Measurements from ENCODE around the gene TBC1D4.
"Not testable (repeated sequence)": the region's sequence is repeated elsewhere in the genome, so short reads cannot be mapped to it uniquely, and the experiment has no call there.

TBC1D4 gene

GRCh38 chr13:75359266-75359665, 122.7 kb downstream of the TBC1D4 start:
- peak; percentile 87 to 90 for DNase-seq (ENCODE audit: low read depth in 2 of 2)

DNA sequence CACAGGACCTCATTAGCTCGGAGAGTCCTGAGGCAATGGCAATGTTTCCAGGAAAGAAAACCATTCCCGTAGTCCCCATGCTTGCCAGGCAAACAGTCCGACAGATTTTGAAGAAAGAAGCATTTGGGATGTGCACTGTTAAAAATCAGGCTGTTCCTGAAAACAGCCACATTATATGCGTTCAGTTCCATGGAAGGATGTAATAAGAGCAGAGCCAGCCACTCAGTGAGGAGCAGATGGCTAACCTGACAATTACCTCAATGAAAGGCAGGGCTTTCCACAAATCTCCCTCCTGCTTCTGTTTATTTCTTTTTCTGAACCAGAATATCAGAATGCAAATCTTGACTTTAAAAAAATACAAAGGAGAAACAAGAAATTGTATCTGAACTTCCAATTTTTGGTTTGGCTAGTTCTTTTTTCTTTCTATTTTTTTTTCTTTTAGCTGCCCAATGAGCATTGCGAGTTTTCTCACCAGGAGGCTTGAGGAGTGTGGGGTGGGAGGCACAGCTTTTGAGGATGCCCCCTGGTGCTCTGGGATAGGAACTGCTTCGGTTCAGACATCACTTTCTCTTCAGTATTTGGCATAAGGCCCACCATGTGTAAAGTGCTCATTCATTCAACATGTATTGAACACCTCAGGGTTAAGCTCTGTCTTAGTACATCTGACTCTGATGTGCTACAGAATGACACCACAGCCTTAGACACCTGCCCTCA, 124.2 kb downstream of the TBC1D4 start:
- peak; percentile 46 to 50 for DNase-seq (ENCODE audit: low read depth in 2 of 2)

DNA sequence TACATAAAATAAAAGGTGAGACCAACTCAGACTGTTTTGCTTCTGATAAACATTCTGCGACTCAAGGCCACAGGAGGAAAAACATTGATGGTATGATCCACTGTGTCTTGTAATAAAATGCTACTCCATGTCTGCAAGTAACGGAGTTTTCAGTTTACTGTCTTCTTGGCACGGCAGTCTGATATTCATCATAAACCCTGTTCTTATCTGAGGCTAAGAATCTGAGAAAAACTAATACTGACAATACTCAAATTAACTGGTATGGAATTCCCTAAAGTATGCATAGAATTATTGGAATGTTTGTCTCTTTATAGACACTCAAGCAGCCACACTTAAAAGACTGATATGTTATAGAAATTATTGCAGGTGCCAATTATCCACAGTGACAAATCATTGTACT, 125.5 kb downstream of the TBC1D4 start:
- DNase-seq (ENCODE audit: low read depth in 2 of 2), result no peak

GRCh38 chr13:75355609-75356008, 126.4 kb downstream of the TBC1D4 start:
- DNase-seq (ENCODE audit: low read depth in 2 of 2), result no peak

DNA sequence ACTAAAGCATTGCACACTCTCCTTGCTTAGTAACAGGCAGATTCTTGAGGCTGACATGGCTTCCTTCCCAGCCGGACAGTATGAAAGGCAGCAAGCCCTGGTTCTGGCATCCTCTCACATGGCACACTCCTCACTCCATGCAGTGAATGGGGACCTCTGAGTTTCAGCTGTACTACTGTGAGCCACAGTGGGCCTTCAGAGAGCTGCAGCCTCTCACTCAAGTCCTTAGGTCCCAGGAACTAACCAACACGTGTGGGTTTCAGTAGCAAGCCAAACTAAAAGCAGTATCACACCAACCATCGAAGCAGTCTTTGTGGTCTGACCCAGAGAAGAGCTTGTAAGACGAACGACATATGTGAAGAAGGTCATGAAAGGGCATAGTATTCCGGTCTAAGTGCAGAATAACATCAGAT, 128.2 kb downstream of the TBC1D4 start:
- no peak for DNase-seq (ENCODE audit: low read depth in 2 of 2)

DNA sequence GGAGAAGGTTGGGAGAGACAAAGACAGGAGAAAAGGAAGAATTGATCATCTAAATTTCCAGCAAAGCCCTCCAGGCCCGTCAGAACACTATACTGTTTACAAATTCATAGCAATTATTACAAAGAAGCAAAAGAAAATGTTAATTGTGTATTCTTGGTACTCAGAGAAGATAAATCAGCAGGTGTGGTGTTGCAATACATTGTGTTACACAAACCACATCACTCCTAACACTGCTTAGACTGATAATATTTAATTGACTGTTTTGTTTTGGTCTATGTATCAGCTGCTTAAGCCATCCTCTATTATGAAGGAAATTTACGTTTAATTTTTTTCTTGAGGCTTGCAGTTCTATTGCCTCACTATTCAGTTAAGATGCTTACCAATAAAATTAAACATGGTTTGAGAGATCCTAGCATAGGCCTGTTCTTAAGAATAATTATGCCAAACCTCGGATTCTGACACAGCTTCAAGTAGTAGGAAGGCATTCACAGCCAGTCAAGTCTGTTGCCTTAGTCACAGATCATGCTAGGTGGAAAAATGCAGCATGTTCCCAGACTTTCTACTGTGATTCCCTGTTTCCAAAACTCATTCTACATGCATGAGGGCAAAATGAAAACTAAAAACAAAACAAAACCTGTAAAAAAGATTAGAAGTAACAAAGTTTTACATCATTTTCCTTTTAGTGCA, 129.2 kb downstream of the TBC1D4 start:
- no peak for DNase-seq (ENCODE audit: low read depth in 2 of 2)

GRCh38 chr13:75351538-75351937, 130.4 kb downstream of the TBC1D4 start:
- DNase-seq (ENCODE audit: low read depth in 2 of 2), result not testable (repeated sequence)

GRCh38 chr13:75347925-75348324, 134.0 kb downstream of the TBC1D4 start:
- DNase-seq (ENCODE audit: low read depth in 2 of 2), result no peak

- DNase-seq (ENCODE audit: low read depth in 2 of 2), result no peak
Observed at GRCh38 chr13:75347457-75347856, 134.5 kb downstream of the TBC1D4 start.

DNA sequence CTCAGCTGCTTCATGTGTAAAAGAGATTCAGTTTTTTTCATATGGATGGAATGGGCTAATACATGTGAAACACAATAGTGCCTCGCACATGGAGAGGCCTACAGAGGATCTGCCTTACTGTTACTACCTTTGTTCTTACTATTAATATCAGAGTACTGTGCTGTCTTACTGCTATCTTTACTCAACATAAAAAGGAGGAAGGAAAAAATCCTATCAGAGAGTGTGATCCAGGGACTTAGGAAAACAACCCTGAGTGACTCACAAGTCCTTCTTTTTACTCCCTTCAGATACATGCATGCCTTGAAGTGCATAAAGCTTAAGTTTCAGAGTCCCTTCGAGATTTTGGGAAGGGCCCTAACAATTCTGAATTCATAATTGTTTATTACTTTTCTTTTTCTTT, 136.8 kb downstream of the TBC1D4 start:
- no peak for DNase-seq (ENCODE audit: low read depth in 2 of 2)

- no peak for DNase-seq (ENCODE audit: low read depth in 2 of 2)
Observed at GRCh38 chr13:75341028-75341427, 140.9 kb downstream of the TBC1D4 start.

DNA sequence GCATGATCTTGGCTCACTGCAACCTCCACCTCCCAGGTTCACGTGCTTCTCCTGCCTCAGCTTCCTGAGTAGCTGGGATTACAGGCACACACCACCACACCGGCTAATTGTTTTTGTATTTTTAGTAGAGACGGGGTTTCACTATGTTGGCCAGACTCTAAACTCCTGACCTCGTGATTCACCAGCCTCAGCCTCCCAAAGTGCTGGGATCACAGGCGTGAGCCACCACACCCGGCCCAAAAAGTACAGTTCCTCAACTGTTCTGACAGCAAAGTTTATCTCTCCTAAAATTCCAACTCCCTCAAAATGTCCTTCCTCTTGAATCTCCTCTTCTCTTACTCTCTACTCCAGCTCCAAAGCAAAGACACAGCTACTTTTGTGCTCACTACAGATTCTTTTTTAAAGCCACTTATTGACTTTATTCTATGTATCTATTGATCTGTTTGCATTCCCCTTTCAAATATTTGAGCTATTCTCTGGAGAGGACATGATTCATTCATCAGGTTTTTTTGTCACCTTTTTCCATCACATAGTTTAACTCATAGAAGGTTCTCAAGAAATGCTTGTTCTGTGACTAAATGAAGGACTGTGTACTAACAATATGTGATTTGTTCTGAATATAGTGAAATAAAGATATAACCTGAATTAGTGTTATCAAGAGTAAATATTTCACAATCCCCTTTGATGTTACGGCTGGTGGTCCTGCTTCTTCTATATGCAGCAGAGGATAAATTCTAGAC, 142.2 kb downstream of the TBC1D4 start:
- DNase-seq (ENCODE audit: low read depth in 2 of 2), result no peak

- DNase-seq (ENCODE audit: low read depth in 2 of 2), result no peak
Observed at GRCh38 chr13:75334634-75335447, 147.1 kb downstream of the TBC1D4 start.

DNA sequence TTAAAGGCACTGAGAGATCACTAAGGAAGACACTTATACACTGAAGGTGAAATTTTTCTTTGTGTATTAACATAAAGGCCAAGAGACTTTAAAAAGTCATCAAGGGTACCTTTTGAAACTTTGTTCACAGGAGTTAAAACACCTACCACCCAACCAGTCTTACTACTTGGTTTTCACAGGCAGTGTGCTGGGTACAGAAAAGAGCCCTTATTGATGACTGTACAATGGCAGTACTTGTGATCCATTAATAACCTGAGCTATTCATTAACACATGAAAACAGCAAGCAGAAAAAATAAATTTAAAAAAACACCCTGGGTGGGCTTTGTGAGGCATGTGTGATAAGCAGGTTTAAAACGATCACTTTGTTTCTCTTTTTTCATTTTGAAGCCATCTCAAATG, 148.9 kb downstream of the TBC1D4 start:
- no peak for DNase-seq (ENCODE audit: low read depth in 2 of 2)

- no peak for DNase-seq (ENCODE audit: low read depth in 2 of 2)
Observed at GRCh38 chr13:75331792-75332349, 150.1 kb downstream of the TBC1D4 start.

- DNase-seq (ENCODE audit: low read depth in 2 of 2), result no peak
Observed at GRCh38 chr13:75330770-75331169, 151.2 kb downstream of the TBC1D4 start.

DNA sequence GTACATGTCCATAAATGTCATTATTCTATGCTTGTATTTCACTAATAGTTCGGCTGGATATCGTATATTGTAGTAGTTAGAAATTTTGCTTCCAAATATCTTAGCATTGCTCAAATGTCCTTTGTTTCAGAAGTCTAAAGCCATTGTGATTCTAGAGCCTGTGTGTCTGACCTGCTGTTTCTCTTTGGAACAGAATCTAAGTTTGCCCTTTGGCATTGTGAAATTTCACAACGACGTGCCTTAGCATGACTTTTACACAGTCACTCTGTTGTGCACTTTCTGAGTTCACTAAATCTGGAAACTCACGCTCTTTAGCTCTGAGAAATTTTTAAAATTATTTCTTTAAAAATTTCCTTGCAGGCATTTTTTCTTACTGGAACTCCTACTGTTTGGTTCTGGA, 152.2 kb downstream of the TBC1D4 start:
- no peak for DNase-seq (ENCODE audit: low read depth in 2 of 2)

DNA sequence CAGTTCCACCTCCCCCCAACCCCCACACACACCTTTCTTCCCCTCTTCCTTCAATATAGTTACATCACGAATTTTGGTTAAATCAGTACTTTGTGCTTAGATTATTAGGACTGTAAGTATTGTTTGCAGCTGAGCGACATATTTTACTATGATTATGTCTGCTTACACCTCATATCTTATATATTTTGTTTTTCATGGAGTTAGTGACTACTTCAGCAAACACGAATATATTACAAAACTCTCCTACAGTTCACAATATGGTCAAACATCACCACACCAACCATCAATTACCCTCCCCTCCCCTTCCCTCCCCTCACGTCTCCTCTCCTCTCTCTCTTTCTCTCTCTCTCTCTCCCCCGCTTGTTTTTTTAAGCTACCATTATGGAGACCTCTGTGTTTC, 152.9 kb downstream of the TBC1D4 start:
- DNase-seq (ENCODE audit: low read depth in 2 of 2), result no peak

DNA sequence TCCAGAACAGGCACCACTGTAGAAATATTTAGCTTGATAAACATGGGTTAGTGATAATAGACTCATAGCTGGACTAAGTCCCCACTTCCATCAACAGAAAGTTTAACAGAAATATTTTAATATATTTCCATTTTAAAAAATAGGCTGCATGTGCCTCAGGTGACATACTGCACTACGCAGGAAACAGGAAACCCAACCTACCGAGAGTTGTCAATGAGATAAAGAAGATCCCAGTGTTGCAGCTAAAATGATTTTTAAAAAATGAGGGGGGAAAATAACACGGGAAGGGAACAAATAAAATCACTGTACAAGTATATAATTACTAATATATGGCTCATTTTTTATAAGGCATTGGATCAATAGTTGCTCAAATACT, 154.8 kb downstream of the TBC1D4 start:
- no peak for DNase-seq (ENCODE audit: low read depth in 2 of 2)

DNA sequence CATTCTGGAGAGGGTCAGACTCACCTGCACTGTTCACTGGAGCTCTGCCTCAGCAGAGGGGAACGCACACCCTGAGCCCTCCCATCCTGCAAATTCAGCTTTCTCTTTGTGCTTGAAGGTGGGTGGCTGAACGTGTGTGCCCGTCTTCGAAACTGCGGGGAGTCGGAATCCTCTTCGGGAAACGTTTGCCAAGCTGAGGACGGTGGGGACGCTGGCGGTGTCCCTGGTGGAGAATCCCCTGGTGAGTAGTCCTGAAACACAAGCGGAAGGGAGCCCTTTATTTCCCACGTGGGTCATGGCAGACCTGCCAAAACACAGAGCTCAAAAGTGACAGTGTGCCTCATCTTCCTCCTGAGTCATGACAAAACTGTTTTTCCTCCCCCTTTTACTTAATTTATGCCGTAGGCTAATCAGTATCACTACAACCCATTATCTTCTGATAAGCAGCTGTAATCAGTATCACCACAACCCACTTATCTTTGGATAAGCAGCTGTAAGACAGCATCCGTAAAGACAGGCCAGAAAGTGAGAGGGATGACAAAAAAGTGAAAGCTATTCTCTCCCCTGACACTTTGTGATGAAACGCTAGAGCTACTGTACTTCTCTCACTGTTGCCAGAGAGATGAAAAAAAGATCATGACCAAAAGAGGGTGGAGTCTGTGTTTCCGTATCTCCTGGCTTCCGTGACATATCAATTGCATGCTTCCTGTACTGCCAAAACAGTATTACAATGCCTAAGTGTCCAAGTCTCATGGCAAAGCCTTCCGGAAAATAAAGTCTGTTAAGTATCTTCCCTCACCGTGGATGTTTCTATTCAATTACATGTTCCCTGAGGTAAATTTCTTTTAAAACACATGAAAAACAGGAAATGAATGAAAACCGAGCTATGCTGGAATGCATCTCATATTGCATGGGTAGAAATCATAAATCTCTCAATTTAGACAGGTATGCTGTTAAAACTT, 155.5 kb downstream of the TBC1D4 start:
- DNase-seq (ENCODE audit: low read depth in 2 of 2), result peak; percentile 33 to 34

DNA sequence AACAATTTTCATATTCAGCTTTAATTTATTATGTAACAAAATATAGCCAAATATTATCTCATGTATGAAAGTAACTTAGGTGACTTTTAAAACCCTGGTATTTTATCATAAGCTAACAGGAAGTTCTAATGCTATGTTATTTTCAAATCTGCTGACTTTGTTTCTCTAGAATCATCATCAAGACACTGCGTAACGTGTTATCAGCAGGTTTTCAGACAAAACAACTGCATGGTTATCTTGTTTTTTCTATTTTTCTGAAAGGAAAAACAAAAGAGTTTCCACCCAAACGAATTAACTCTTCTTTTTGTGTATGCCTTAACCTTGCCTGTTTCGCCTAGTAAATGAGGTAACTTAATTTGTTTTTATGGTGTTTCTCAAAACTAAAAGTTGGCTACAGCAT, 156.3 kb downstream of the TBC1D4 start:
- DNase-seq (ENCODE audit: low read depth in 2 of 2), result no peak
